ENCODE measurements around the gene ICA1.
"Not testable (repeated sequence)": the region's sequence is repeated elsewhere in the genome, so short reads cannot be mapped to it uniquely, and the experiment has no call there.

Gene ICA1

DNA sequence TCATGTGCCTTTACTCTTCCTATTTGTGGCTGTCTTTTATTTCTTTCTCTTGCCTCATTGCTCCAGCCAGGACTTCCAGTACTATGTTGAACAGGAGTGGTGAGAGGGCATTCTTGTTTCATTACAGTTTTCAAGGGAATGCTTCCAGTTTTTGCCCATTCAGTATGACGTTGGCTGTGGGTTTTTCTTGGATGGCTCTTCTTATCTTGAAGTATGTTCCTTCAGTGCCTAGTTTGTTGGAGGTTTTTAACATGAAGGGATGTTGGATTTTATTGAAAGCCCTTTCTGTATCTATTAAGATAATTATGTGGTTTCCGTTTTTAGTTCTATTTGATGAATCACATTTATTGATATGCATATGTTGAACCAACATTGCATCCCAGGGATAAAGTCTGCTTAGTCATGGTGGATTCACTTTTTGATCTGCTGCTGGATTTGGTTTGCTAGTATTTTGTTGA is 196.6 kb downstream of the ICA1 start:
- H3K4me3 ChIP-seq (ENCODE audit: low read length) = no peak overlapping the region
- TF ChIP-seq, protein P1, sequence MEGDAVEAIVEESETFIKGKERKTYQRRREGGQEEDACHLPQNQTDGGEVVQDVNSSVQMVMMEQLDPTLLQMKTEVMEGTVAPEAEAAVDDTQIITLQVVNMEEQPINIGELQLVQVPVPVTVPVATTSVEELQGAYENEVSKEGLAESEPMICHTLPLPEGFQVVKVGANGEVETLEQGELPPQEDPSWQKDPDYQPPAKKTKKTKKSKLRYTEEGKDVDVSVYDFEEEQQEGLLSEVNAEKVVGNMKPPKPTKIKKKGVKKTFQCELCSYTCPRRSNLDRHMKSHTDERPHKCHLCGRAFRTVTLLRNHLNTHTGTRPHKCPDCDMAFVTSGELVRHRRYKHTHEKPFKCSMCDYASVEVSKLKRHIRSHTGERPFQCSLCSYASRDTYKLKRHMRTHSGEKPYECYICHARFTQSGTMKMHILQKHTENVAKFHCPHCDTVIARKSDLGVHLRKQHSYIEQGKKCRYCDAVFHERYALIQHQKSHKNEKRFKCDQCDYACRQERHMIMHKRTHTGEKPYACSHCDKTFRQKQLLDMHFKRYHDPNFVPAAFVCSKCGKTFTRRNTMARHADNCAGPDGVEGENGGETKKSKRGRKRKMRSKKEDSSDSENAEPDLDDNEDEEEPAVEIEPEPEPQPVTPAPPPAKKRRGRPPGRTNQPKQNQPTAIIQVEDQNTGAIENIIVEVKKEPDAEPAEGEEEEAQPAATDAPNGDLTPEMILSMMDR (IDR thresholded peaks at IDR 0.05; ENCODE audit: insufficient read depth, low read depth, low read length, missing control alignments) = no peak
- peak; percentile 22 for DNase-seq (ENCODE audit: low read depth)

DNA sequence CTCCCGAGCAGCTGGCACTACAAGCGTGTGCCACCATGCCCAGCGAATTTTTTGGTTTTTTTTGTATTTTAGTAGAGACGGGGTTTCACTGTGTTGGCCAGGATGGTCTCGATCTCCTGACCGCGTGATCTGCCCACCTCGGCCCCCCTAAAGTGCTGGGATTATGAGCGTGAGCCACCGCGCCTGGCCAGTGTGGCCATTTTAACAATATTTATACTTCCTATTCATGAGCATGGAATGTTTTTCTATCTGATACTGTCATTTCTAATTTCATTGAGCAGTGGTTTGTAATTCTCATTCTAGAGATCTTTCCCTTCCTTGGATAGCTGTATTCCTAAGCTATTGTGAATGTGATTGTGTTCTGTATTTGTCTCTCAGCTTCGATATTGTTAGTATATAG is 197.1 kb downstream of the ICA1 start:
- no peak overlapping the region for H3K4me3 ChIP-seq (ENCODE audit: low read length)
- DNase-seq (ENCODE audit: low read depth) = no peak
- TF ChIP-seq, protein P1 (IDR thresholded peaks at IDR 0.05; ENCODE audit: insufficient read depth, low read depth, low read length, missing control alignments) = no peak

DNA sequence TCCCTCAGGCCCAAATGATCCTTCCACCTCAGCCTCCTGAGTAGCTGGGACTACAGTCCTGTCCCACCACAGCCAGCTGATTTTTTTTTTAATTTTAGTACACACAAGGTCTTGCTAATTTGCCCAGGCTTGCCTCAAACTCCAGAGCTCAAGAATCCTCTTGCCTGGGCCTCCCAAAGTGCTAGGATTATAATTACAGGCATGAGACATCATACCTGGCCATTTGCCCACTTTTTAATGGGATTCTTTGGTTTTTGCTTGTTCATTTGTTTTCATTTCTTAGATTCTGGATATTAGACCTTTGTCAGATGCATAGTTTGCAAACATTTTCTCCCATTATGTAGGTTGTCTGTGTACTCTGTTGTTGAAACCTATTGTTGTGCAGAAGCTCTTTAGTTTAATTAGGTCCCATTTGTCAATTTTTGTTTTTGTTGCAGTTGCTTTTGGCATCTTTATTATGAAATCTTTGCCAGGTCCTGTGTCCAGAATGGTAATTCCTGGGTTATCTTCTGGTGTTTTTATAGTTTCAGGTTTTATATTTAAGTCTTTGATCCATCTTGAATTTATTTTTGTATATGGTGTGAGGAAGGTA is 198.2 kb downstream of the ICA1 start:
- no peak overlapping the region for H3K4me3 ChIP-seq (ENCODE audit: low read length)
- TF ChIP-seq, protein P1 (IDR thresholded peaks at IDR 0.05; ENCODE audit: insufficient read depth, low read depth, low read length, missing control alignments) = no peak
- DNase-seq (ENCODE audit: low read depth) = peak; percentile 48

DNA sequence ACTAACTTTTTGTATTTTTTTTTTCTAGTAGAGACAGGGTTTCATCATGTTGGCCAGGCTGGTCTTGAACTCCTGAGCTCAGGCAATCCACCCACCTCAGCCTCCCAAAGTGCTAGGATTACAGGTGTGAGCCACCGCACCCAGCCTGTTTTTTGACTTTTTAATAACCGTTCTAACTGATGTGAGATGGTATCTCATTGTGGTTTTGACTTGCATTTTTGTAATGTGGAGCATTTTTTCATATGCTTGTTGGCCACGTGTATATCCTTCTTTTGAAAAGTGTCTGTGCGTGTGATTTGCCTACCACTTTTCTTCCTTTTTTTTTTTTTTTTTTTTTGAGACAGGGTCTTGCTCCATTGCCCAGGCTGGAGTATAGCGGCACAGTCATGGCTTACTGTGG is 198.7 kb downstream of the ICA1 start:
- DNase-seq (ENCODE audit: low read depth); H3K4me3 ChIP-seq (ENCODE audit: low read length): not testable (repeated sequence)

Measured in epithelial cell of esophagus (primary cell).